Breast epithelium (tissue), 4 donors: ENCODE results near the gene PHOX2B. TPM values are rescaled to one million over a fixed set of nuclear protein-coding genes. Genes with fewer than 3 reads are reported as not detected.

Experiments
- DNase-seq, 2 donors: peaks; one replicate each; pipeline ENCODE4 v3.0.0-alpha.2; 2019; ENCODE audit warnings: low spot score in 2 of 2
- H3K27ac ChIP-seq, 2 donors: fragments of 200-600 bp; sonication (generic) in 1 of 2; one replicate each; pipeline ENCODE4 v1.5.1; 2016 to 2019; ENCODE audit warnings: mild to moderate bottlenecking in 1 of 2
- H3K27me3 ChIP-seq, 2 donors: fragments of 200-600 bp; sonication (generic) in 1 of 2; one replicate each; pipeline versions ENCODE4 v1.5.1 to v1.6.0; 2017 to 2019; ENCODE audit warnings: control low read depth in 1 of 2, mild to moderate bottlenecking in 1 of 2
- H3K36me3 ChIP-seq: fragments of 200-600 bp; one replicate; pipeline ENCODE4 v1.5.1; 2019
- H3K4me1 ChIP-seq, 2 donors: fragments of 200-600 bp; sonication (generic); one replicate each; pipeline ENCODE4 v1.5.1; 2016 to 2019; ENCODE audit warnings: control low read depth in 1 of 2
- H3K4me3 ChIP-seq, 3 donors: fragments of 200-600 bp; sonication (generic); 1 replicate in 2 of 3; 2 replicates in 1 of 3; pipeline ENCODE4 v1.5.1; 2016 to 2019; ENCODE audit warnings: mild to moderate bottlenecking in 3 of 3, moderate library complexity in 2 of 3
- H3K9me3 ChIP-seq, 2 donors: fragments of 200-600 bp; sonication (generic) in 1 of 2; one replicate each; pipeline ENCODE4 v1.5.1; 2016 to 2019; ENCODE audit warnings: control low read depth in 1 of 2
- POLR2A ChIP-seq: fragments of 450-650 bp; IDR thresholded peaks from one replicate; pipeline ENCODE4 v1.6.1; 2016; ENCODE audit warnings: antibody characterized with exemption, mild to moderate bottlenecking, moderate library complexity
- POLR2AphosphoS5 ChIP-seq, 3 donors: sonication (generic); formaldehyde crosslinking; IDR thresholded peaks; one replicate each; pipeline ENCODE4 v1.6.1; 2017; ENCODE audit warnings: antibody characterized with exemption in 3 of 3
- intact Hi-C: fragments of 100-400 bp; cut with DNase I; formaldehyde crosslinking; loops from one replicate; pipeline ENCODE4 v1.15.1; 2023; ENCODE audit warnings: low total_unique reads
- total RNA-seq, 3 donors: library from RNA; depleted of rRNA; stranded (reverse); fragments of >200 nt; gene quantifications; one replicate each; pipeline ENCODE4 v1.1.0, GENCODE V29; 2016
- TF ChIP-seq, protein P1 (sequence below), 3 donors: fragments of 450-650 bp; IDR thresholded peaks; one replicate each; pipeline ENCODE4 v1.5.1; 2016 to 2017; ENCODE audit warnings: antibody characterized with exemption in 3 of 3, mild to moderate bottlenecking in 3 of 3, moderate library complexity in 3 of 3

The PHOX2B gene
- total RNA-seq, 3 donors from 2014 or later = not detected

- intact Hi-C loops = no loop called here
- DNase-seq = no peak
- Histone ChIP-seq H3K4me3 (no peak overlapping the region), H3K27me3 (no peaks in the 10 kb centered on the region), H3K36me3 (no peaks in the 10 kb centered on the region), H3K9me3 (no peaks in the 10 kb centered on the region), H3K4me1 (no peaks in the 10 kb centered on the region), H3K27ac (no peak overlapping the region)
- TF ChIP-seq POLR2A = no peak
- TF ChIP-seq POLR2AphosphoS5 (IDR thresholded peaks at IDR 0.05) = no peak
- TF ChIP-seq, protein P1, sequence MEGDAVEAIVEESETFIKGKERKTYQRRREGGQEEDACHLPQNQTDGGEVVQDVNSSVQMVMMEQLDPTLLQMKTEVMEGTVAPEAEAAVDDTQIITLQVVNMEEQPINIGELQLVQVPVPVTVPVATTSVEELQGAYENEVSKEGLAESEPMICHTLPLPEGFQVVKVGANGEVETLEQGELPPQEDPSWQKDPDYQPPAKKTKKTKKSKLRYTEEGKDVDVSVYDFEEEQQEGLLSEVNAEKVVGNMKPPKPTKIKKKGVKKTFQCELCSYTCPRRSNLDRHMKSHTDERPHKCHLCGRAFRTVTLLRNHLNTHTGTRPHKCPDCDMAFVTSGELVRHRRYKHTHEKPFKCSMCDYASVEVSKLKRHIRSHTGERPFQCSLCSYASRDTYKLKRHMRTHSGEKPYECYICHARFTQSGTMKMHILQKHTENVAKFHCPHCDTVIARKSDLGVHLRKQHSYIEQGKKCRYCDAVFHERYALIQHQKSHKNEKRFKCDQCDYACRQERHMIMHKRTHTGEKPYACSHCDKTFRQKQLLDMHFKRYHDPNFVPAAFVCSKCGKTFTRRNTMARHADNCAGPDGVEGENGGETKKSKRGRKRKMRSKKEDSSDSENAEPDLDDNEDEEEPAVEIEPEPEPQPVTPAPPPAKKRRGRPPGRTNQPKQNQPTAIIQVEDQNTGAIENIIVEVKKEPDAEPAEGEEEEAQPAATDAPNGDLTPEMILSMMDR (IDR thresholded peaks at IDR 0.05) = no peak
These were observed 16.9 kb downstream of the PHOX2B start for GRCh38 chr4:41731569-41732126.

- intact Hi-C loops = no loop called here
These were observed 20.0 kb downstream of the PHOX2B start for GRCh38 chr4:41728573-41728913.

GRCh38 chr4:41727861-41728572 is 20.5 kb downstream of the PHOX2B start:
- intact Hi-C loops = no loop called here
- TF ChIP-seq, protein P1 (IDR thresholded peaks at IDR 0.05) = no peak
- TF ChIP-seq POLR2A (no peak), POLR2AphosphoS5 (IDR thresholded peaks at IDR 0.05) (no peak)

More at GRCh38 chr4:41728573-41728913, 20.0 kb downstream of the PHOX2B start:
- H3K4me3 ChIP-seq = no peak overlapping the region
- H3K9me3 ChIP-seq = peaks cover 0 to 8% of the 10 kb centered on the region in 2 donors
- no peaks in the 10 kb centered on the region for H3K27me3 ChIP-seq
- TF ChIP-seq POLR2A (no peak), POLR2AphosphoS5 (IDR thresholded peaks at IDR 0.05) (no peak)
- TF ChIP-seq, protein P1 (IDR thresholded peaks at IDR 0.05) = no peak
- no peaks in the 10 kb centered on the region for H3K4me1 ChIP-seq
- no peaks in the 10 kb centered on the region for H3K36me3 ChIP-seq
- no peak for DNase-seq
- no peak overlapping the region for H3K27ac ChIP-seq

GRCh38 chr4:41725254-41725653 is 23.3 kb downstream of the PHOX2B start:
- no peak for TF ChIP-seq POLR2A
- TF ChIP-seq, protein P1 (IDR thresholded peaks at IDR 0.05) = no peak
- no peaks in the 10 kb centered on the region for H3K27me3 ChIP-seq
- H3K4me3 ChIP-seq = no peak overlapping the region
- DNase-seq = no peak
- H3K9me3 ChIP-seq = peaks cover 0 to 8% of the 10 kb centered on the region in 2 donors
- intact Hi-C loops = no loop called here
- H3K4me1 ChIP-seq = no peaks in the 10 kb centered on the region
- no peak overlapping the region for H3K27ac ChIP-seq
- no peaks in the 10 kb centered on the region for H3K36me3 ChIP-seq

More at GRCh38 chr4:41727861-41728572, 20.5 kb downstream of the PHOX2B start:
- H3K4me3 ChIP-seq = no peak overlapping the region
- DNase-seq = no peak
- no peaks in the 10 kb centered on the region for H3K36me3 ChIP-seq
- H3K9me3 ChIP-seq = peaks cover 0 to 8% of the 10 kb centered on the region in 2 donors
- H3K27ac ChIP-seq = no peak overlapping the region
- H3K27me3 ChIP-seq = no peaks in the 10 kb centered on the region
- H3K4me1 ChIP-seq = no peaks in the 10 kb centered on the region

DNA sequence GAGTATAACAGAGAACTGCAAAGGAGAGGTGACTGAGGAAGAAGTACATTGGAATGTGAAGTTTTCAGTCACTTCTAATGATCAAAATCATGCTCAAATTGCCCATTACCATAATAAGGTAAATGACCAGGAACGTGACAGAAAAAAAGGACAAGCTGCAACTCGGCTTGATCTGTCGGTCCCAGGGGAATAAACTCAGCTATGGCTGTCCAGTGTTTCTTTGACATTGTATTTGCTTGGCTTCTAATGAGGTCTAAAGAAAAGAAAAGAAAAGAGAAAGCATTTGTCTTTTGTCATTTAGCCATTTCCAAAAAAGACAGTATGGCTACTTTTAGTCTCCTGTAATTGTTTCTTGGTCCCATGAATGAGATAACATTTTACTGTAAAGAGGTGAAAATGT is 25.2 kb downstream of the PHOX2B start:
- no peak overlapping the region for H3K4me3 ChIP-seq
- no peaks in the 10 kb centered on the region for H3K4me1 ChIP-seq
- intact Hi-C loops = no loop called here
- H3K36me3 ChIP-seq = no peaks in the 10 kb centered on the region
- TF ChIP-seq POLR2AphosphoS5 (IDR thresholded peaks at IDR 0.05) (no peak), POLR2A (no peak)
- TF ChIP-seq, protein P1 (IDR thresholded peaks at IDR 0.05) = no peak
- DNase-seq = no peak
- no peaks in the 10 kb centered on the region for H3K27me3 ChIP-seq
- H3K9me3 ChIP-seq = peaks cover 0 to 8% of the 10 kb centered on the region in 2 donors
- H3K27ac ChIP-seq = no peak overlapping the region
